Measurements from ENCODE around the gene CDC45. TPM values are rescaled to one million over a fixed set of nuclear protein-coding genes. Genes with fewer than 3 reads are reported as not detected.
A peak's percentile ranks its signal among the peaks of the same experiment; 100 is the strongest.

Gene CDC45
- polyA plus RNA-seq, 2 donors, result 9.6 to 12.1 TPM

DNA sequence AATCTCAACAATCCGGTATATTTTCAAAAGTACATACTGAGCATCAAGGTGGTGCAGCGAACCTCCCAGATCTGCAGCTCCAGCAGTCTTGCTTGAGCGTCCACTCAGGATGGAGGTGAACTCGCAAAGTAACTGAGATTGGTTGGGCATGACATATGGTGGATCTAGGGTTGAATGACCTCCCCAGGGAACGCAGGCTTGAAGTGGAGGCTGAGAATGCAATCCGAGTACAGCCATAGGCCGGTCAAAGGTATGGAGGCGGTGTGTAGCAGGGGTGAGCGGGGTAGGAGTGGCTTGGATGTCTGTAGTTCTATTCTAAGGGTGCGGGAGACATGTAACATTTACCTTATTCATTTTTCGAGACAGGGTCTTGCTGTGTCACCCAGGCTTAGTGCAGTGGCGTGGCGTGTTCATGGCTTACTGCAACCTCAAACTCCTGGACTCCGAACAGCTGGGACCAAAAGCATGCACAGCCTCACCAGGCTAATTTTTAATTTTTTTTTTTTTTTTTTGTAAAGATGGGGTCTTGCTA is 31.6 kb upstream of the CDC45 start:
- H3K27ac ChIP-seq (ENCODE audit: low read depth in 2 of 2, low read length in 1 of 2), result peak overlapping the region; percentile 83 to 87
- H3K27me3 ChIP-seq (ENCODE audit: control insufficient read depth in 1 of 2, insufficient read depth in 2 of 2, low read length in 2 of 2), result no peaks in the 10 kb centered on the region
- WGBS, 2 donors, result 13% methylated on average over 14 of the region's 14 CpGs
- peaks cover 8 to 9% of the 10 kb centered on the region in 2 donors for H3K36me3 ChIP-seq (ENCODE audit: control insufficient read depth in 2 of 2, insufficient read depth in 2 of 2, low read length in 1 of 2)
- no peaks in the 10 kb centered on the region for H3K9me3 ChIP-seq (ENCODE audit: control insufficient read depth in 2 of 2, insufficient read depth in 1 of 2, low read depth in 1 of 2, low read length in 1 of 2)
- peak overlapping the region; percentile 66 to 79 for H3K4me3 ChIP-seq (ENCODE audit: low read depth in 1 of 2, low read length in 2 of 2)
- H3K4me1 ChIP-seq (ENCODE audit: control insufficient read depth in 2 of 2, insufficient read depth in 2 of 2, low read length in 1 of 2), result peaks cover 2 to 12% of the 10 kb centered on the region in 2 donors

DNA sequence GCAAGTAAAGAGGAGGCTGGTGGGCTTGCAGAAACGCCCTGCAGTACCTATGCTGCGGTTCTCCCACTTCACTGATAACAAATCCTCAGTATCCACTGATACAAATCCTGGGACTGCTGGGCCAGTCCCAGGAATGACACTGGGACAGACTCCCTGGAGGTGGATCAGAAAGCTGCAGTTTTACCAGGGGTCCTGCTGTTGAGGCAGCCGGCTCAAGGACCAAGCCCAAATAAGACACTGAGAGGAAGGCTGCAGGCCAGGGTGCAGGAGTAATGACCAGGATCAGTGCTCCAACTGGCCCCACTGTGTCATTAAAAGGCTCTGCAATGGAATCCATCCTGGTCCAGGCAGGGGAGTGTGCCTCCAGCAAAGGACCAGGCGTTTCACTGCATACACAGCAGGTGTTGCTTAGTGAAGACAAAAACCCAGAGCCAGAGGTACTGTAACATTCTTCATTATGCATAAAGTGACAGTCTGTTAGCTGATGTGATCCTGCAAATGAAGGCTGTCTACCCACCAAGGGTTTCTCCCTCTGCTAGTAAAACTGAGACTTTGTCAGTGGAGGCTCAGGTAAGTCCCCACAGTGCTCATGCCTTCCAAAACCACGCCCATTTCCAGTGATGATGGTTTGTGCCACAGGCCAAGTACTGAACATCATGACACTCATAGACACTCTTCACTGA is 30.8 kb upstream of the CDC45 start:
- Histone ChIP-seq H3K27me3 (ENCODE audit: control insufficient read depth in 1 of 2, insufficient read depth in 2 of 2, low read length in 2 of 2) (no peaks in the 10 kb centered on the region), H3K4me1 (ENCODE audit: control insufficient read depth in 2 of 2, insufficient read depth in 2 of 2, low read length in 1 of 2) (peaks cover 2 to 7% of the 10 kb centered on the region in 2 donors), H3K9me3 (ENCODE audit: control insufficient read depth in 2 of 2, insufficient read depth in 1 of 2, low read depth in 1 of 2, low read length in 1 of 2) (no peaks in the 10 kb centered on the region), H3K36me3 (ENCODE audit: control insufficient read depth in 2 of 2, insufficient read depth in 2 of 2, low read length in 1 of 2) (peaks cover 10 to 16% of the 10 kb centered on the region in 2 donors), H3K4me3 (ENCODE audit: low read depth in 1 of 2, low read length in 2 of 2) (no peak overlapping the region), H3K27ac (ENCODE audit: low read depth in 2 of 2, low read length in 1 of 2) (no peak overlapping the region)
- WGBS, 2 donors, result 76 to 78% methylated on average over 5 of the region's 5 CpGs

DNA sequence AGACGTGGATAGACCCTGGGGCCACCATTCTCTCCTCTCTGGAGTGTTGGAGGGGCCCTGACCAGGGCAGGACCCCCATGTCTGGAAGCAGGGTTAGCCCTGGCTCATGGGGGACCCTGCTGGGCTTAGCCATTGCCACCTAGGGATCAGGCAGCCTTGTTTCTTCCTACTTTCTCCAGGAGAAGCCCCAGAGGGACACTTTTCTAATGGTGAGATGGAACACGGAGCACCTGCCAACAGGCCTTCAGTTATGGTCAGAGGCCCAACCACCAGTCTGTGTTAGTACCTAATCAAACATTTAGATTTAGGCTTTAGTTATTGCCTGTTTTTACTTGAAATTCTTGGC is 30.3 kb upstream of the CDC45 start:
- peaks cover 11 to 14% of the 10 kb centered on the region in 2 donors for H3K36me3 ChIP-seq (ENCODE audit: control insufficient read depth in 2 of 2, insufficient read depth in 2 of 2, low read length in 1 of 2)

DNA sequence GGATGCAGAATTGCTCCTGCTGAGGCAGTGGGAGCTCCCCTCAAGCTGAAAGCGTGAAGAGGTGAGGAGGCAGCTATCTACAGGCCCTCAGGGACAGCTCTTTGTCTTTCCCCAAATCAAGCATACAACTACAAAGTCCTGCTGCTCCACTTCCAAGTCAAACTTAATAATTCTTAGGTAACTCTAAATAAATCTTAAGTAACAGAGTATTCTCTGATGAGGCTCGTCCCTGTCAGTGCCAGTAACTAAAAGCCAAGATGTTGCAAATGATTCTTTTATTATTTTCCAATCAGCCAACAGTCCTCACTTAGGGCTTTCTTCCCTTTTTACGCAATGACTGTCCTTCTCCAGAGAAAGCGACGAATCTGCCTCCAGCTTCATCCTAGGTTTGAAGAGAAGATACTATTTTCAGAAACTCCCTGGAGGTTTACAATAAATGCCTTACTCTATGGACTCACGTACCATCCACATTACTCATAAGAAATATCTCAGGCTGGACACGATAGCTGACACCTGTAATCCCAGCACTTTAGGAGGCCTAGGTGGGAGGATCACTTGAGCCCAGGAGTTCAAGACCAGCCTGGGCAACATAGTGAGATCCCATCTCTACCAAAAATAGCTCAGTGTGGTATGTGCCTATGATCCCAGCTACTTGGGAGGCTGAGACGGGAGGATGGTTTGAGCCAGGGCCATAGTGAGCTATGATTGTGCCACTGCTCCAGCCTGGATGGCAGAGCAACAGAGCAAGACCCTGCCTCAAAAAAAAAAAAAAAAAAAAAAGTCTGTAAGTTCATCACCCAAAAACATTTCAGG is 29.2 kb upstream of the CDC45 start:
- 87 to 88% methylated on average over 8 of the region's 8 CpGs for WGBS, 2 donors
- H3K36me3 ChIP-seq (ENCODE audit: control insufficient read depth in 2 of 2, insufficient read depth in 2 of 2, low read length in 1 of 2), result peaks cover 21 to 22% of the 10 kb centered on the region in 2 donors

More for the DNA sequence above, 30.3 kb upstream of the CDC45 start:
- Histone ChIP-seq H3K27ac (ENCODE audit: low read depth in 2 of 2, low read length in 1 of 2) (no peak overlapping the region), H3K4me1 (ENCODE audit: control insufficient read depth in 2 of 2, insufficient read depth in 2 of 2, low read length in 1 of 2) (peaks cover 2 to 7% of the 10 kb centered on the region in 2 donors), H3K27me3 (ENCODE audit: control insufficient read depth in 1 of 2, insufficient read depth in 2 of 2, low read length in 2 of 2) (no peaks in the 10 kb centered on the region), H3K4me3 (ENCODE audit: low read depth in 1 of 2, low read length in 2 of 2) (no peak overlapping the region), H3K9me3 (ENCODE audit: control insufficient read depth in 2 of 2, insufficient read depth in 1 of 2, low read depth in 1 of 2, low read length in 1 of 2) (no peaks in the 10 kb centered on the region)
- WGBS, 2 donors, result 71 to 77% methylated on average over 2 of the region's 2 CpGs

DNA sequence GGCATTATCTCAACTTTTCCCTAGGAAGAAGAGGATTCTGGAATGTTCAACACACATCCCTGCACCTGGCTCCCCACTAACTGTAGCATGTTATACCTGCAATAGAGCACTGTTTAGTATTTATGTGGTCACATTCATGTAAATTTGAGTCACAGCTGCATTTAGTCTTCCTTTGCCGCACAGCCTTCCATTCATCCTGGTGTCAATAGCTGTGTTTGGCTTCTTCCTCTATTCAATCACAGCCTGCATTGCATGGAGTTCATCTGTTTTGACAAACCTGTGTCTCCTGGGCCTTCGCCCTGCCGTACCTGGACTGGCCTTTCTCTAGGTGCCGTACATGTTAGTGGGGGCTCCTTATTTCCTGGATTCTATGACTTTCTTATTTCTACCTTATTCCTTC is 28.1 kb upstream of the CDC45 start:
- 96 to 97% methylated on average over 4 of the region's 4 CpGs for WGBS, 2 donors
- no peak overlapping the region for H3K4me3 ChIP-seq (ENCODE audit: low read depth in 1 of 2, low read length in 2 of 2)
- H3K27ac ChIP-seq (ENCODE audit: low read depth in 2 of 2, low read length in 1 of 2), result no peak overlapping the region
- H3K4me1 ChIP-seq (ENCODE audit: control insufficient read depth in 2 of 2, insufficient read depth in 2 of 2, low read length in 1 of 2), result peaks cover 2 to 4% of the 10 kb centered on the region in 2 donors
- H3K27me3 ChIP-seq (ENCODE audit: control insufficient read depth in 1 of 2, insufficient read depth in 2 of 2, low read length in 2 of 2), result no peaks in the 10 kb centered on the region
- H3K36me3 ChIP-seq (ENCODE audit: control insufficient read depth in 2 of 2, insufficient read depth in 2 of 2, low read length in 1 of 2), result peaks cover 29 to 30% of the 10 kb centered on the region in 2 donors
- no peaks in the 10 kb centered on the region for H3K9me3 ChIP-seq (ENCODE audit: control insufficient read depth in 2 of 2, insufficient read depth in 1 of 2, low read depth in 1 of 2, low read length in 1 of 2)

More for the DNA sequence above, 29.2 kb upstream of the CDC45 start:
- peaks cover 2 to 7% of the 10 kb centered on the region in 2 donors for H3K4me1 ChIP-seq (ENCODE audit: control insufficient read depth in 2 of 2, insufficient read depth in 2 of 2, low read length in 1 of 2)
- H3K4me3 ChIP-seq (ENCODE audit: low read depth in 1 of 2, low read length in 2 of 2), result no peak overlapping the region
- H3K27ac ChIP-seq (ENCODE audit: low read depth in 2 of 2, low read length in 1 of 2), result no peak overlapping the region
- H3K27me3 ChIP-seq (ENCODE audit: control insufficient read depth in 1 of 2, insufficient read depth in 2 of 2, low read length in 2 of 2), result no peaks in the 10 kb centered on the region
- no peaks in the 10 kb centered on the region for H3K9me3 ChIP-seq (ENCODE audit: control insufficient read depth in 2 of 2, insufficient read depth in 1 of 2, low read depth in 1 of 2, low read length in 1 of 2)

DNA sequence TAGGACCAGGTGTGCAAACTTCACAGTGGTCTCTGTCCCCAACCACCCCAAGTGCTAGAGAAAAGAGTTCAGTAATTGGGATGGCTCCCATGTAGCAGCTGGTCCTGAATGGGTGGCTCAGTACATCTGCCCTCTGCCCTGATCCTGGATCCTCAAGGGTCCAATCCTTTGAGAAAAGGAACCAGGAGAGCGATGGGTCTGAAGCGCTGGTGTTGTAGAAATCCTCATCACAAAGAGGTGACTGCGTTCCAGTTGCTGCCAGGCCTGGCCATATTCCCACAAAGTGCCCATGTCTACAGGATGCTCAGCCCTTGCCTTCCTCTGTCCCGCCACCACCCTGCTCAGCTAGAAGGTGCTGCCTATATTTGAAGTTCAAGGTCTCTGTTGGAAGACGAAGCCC is 26.0 kb upstream of the CDC45 start:
- H3K27me3 ChIP-seq (ENCODE audit: control insufficient read depth in 1 of 2, insufficient read depth in 2 of 2, low read length in 2 of 2), result no peaks in the 10 kb centered on the region
- WGBS, 2 donors, result 97 to 99% methylated on average over 5 of the region's 5 CpGs
- peaks cover 35 to 37% of the 10 kb centered on the region in 2 donors for H3K36me3 ChIP-seq (ENCODE audit: control insufficient read depth in 2 of 2, insufficient read depth in 2 of 2, low read length in 1 of 2)
- H3K27ac ChIP-seq (ENCODE audit: low read depth in 2 of 2, low read length in 1 of 2), result no peak overlapping the region
- H3K4me1 ChIP-seq (ENCODE audit: control insufficient read depth in 2 of 2, insufficient read depth in 2 of 2, low read length in 1 of 2), result peaks cover 0 to 1% of the 10 kb centered on the region in 2 donors
- H3K4me3 ChIP-seq (ENCODE audit: low read depth in 1 of 2, low read length in 2 of 2), result no peak overlapping the region
- no peaks in the 10 kb centered on the region for H3K9me3 ChIP-seq (ENCODE audit: control insufficient read depth in 2 of 2, insufficient read depth in 1 of 2, low read depth in 1 of 2, low read length in 1 of 2)

DNA sequence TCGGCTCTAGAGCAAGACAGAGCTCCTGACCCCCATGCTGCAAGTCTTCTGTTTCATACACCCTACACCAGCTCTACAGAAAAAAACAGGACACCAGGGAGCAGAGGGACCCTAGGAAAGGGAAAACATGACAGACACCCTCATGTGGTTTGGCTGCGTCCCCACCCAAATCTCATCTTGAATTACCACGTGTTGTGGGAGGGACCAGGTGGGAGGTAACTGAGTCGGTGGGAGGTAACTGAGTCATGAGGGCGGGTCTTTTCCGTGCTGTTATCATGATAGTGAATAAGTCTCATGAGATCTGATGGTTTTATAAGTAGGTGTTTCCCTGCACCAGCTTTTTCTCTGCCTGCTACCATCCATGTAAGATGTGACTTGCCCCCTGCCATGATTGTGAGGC is 25.6 kb upstream of the CDC45 start:
- 75 to 78% methylated on average over 6 of the region's 6 CpGs for WGBS, 2 donors
- H3K9me3 ChIP-seq (ENCODE audit: control insufficient read depth in 2 of 2, insufficient read depth in 1 of 2, low read depth in 1 of 2, low read length in 1 of 2), result no peaks in the 10 kb centered on the region
- H3K36me3 ChIP-seq (ENCODE audit: control insufficient read depth in 2 of 2, insufficient read depth in 2 of 2, low read length in 1 of 2), result peaks cover 35 to 37% of the 10 kb centered on the region in 2 donors
- H3K27ac ChIP-seq (ENCODE audit: low read depth in 2 of 2, low read length in 1 of 2), result no peak overlapping the region
- no peaks in the 10 kb centered on the region for H3K4me1 ChIP-seq (ENCODE audit: control insufficient read depth in 2 of 2, insufficient read depth in 2 of 2, low read length in 1 of 2)
- H3K4me3 ChIP-seq (ENCODE audit: low read depth in 1 of 2, low read length in 2 of 2), result no peak overlapping the region
- no peaks in the 10 kb centered on the region for H3K27me3 ChIP-seq (ENCODE audit: control insufficient read depth in 1 of 2, insufficient read depth in 2 of 2, low read length in 2 of 2)

DNA sequence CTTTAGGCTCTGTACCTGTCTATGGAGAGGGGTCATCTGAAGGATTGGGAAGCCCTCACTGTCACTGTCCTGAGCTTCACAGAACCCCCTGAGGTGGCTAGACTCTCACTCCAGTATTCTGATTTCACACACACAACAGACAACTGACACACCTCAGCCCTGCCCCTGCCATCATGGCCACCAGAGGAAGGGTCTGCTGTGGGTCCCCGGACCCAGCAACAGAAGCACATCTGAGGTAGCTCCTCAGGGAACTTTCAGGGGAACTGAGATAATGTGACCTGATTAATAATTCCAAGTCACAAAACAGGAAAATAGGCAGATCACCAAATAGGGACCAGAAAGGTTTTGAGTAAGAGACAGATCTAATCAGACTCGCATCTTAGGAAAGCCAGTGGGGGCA is 24.7 kb upstream of the CDC45 start:
- no peaks in the 10 kb centered on the region for H3K27me3 ChIP-seq (ENCODE audit: control insufficient read depth in 1 of 2, insufficient read depth in 2 of 2, low read length in 2 of 2)
- H3K36me3 ChIP-seq (ENCODE audit: control insufficient read depth in 2 of 2, insufficient read depth in 2 of 2, low read length in 1 of 2), result peaks cover 35 to 37% of the 10 kb centered on the region in 2 donors
- no peak overlapping the region for H3K27ac ChIP-seq (ENCODE audit: low read depth in 2 of 2, low read length in 1 of 2)
- no peaks in the 10 kb centered on the region for H3K4me1 ChIP-seq (ENCODE audit: control insufficient read depth in 2 of 2, insufficient read depth in 2 of 2, low read length in 1 of 2)
- no peaks in the 10 kb centered on the region for H3K9me3 ChIP-seq (ENCODE audit: control insufficient read depth in 2 of 2, insufficient read depth in 1 of 2, low read depth in 1 of 2, low read length in 1 of 2)
- H3K4me3 ChIP-seq (ENCODE audit: low read depth in 1 of 2, low read length in 2 of 2), result no peak overlapping the region
- 87 to 99% methylated on average over 2 of the region's 2 CpGs for WGBS, 2 donors

DNA sequence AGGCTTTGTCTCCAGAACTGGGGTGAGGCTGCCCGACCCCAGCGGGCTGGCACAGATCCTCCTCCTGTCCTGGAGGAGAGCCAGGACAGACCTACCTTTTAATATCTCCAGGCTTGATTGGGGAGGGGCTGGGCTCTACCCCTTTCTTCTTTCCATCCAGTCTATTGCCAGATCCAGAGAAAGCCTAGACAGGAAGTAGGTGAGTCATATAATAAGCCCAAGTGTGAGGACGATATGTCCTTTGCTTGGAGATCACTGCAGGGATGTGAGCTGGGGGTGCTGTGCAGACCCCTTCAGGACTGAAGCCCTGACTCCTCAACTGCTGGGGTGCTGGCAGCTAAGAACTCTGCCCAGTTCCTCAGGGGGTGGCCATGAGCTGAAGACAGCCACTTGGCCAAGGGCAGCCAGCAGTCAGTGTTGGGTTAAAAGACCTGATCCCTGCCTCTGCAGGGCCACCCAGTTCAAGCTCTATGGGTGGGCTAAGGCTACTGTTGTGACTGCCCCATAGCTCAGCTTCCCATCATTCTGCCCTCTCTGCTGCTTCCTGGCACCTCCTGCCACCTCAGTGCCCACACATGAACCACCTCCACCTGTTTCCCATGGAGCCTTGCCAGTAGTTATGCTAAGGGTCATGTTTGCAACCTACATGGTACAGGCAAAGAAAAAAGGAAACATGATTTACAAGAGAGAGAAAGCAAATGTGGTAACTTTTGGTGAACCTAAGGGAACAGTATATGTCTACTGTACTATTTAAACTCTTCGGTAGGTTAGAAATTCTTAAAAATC is 23.9 kb upstream of the CDC45 start:
- no peaks in the 10 kb centered on the region for H3K9me3 ChIP-seq (ENCODE audit: control insufficient read depth in 2 of 2, insufficient read depth in 1 of 2, low read depth in 1 of 2, low read length in 1 of 2)
- H3K27me3 ChIP-seq (ENCODE audit: control insufficient read depth in 1 of 2, insufficient read depth in 2 of 2, low read length in 2 of 2), result no peaks in the 10 kb centered on the region
- H3K27ac ChIP-seq (ENCODE audit: low read depth in 2 of 2, low read length in 1 of 2), result no peak overlapping the region
- no peaks in the 10 kb centered on the region for H3K4me1 ChIP-seq (ENCODE audit: control insufficient read depth in 2 of 2, insufficient read depth in 2 of 2, low read length in 1 of 2)
- H3K36me3 ChIP-seq (ENCODE audit: control insufficient read depth in 2 of 2, insufficient read depth in 2 of 2, low read length in 1 of 2), result peaks cover 35 to 37% of the 10 kb centered on the region in 2 donors
- WGBS, 2 donors, result 66 to 74% methylated on average over 4 of the region's 4 CpGs
- H3K4me3 ChIP-seq (ENCODE audit: low read depth in 1 of 2, low read length in 2 of 2), result no peak overlapping the region

Measured in esophagus (tissue), 2 donors.